Stimulated activated CD4-positive, alpha-beta T cell treated with anti-CD3 and anti-CD28 coated beads, Interleukin-1b, Interleukin-23, amount 100 ng/mL, for 1 hour (primary cell): ENCODE measurements around the gene TMC8.
"Not testable (repeated sequence)": the region's sequence is repeated elsewhere in the genome, so short reads cannot be mapped to it uniquely, and the experiment has no call there.

ENCODE experiments used
- DNase-seq, 2 donors: peaks; one replicate each; pipeline ENCODE4 v3.0.0-alpha.2; 2020; ENCODE audit warnings: low read depth in 2 of 2

The TMC8 gene

DNA sequence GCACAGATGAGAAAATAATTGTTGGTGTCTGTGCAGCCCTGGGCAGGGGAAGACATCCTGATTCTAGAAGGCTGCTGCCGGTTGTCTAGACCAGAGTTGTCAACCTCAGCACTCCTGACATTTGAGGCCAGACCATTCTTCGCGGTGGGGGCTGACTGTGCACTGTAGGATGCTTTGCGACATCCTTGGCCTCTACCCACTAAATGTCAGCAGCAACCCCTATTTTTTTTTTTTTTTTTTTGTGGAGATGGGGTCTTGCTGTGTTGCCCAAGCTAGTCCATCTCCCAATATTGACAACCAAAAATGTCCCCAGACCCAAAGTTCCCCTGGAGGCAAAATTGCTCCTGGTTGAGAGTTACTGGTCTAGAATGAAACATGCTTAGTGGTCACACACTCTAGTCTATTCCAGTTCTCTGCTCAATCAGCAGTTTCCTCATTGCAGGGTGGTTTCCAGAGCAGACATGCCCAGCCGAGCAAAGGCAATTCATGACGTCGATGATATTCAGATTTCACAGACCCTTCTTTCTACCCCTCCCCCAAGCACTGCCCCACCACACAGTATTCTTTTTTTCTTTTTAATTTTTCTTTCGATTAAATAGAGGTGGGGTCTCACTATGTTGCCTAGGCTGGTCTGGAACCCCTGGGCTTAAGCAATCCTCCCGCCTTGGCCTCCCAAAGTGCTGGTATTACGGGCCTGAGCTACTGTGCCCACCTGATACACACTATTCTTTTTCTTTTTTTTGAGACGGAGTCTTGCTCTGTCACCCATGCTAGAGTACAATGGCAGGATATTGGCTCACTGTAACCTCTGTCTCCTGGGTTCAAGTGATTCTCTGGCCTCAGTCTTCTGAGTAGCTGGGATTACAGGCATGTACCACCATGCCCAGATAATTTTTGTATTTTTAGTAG lies 24.6 kb downstream of the TMC8 start:
- DNase-seq: no peak

DNA sequence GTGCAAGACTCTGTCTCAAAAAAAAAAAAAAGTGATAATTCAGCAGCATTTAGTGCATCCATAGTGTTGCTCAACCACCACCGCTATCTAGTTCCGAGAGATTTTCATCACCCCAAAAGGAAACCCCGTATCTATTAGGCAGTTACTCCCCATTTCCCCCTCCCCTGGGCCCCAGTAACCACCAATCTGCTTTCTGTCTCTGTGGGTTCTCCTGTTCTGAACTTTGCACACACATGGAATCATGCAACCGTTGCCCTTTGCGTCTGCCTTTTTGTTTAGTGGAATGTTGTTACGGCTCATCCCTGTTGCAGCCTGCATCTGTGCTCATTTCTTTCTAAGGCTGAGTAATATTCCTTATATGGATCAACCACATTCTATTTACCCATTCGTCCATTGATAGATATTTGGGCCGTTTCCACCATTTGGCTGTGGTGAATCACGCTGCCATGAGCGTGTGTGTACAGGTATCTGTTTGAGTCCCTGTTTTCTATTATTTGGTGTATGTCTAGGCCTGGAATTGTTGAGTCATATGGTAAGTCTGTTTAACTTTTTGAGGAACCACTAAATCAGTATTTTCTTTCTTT lies 29.1 kb downstream of the TMC8 start:
- no peak for DNase-seq

DNA sequence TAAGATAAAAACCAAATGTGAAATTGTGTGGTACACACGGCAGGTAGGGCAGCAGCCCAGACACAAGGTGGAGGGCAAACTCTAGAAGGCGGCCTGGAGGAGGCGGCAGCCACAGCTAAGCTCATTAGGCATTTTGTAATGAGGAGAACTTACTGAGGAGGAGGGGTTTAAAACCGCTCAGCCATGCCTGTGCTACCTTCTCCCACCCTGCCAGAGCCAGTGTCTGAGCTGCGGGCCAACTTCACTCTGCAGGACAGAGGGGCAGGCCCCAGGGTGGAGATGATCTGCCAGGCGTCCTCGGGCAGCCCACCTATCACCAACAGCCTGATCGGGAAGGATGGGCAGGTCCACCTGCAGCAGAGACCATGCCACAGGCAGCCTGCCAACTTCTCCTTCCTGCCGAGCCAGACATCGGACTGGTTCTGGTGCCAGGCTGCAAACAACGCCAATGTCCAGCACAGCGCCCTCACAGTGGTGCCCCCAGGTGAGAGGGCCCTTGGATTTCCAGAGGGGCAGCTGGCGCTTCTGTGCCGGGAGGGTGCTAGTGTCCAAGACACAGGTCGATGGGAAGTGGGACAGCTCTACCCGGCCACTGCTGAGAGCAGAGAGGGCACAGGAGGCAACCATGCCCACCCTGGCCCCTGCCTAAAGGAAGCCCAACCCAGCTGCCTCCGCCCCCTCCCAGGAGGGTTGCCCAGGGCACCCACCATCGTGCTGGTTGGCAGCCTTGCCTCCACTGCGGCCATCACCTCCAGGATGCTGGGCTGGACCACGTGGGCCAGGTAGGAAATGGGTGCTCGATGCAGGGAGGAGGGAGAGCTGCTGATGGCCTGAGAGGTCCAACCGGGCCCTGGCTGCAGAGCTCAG lies 33.5 kb downstream of the TMC8 start:
- no peak for DNase-seq

- no peak for DNase-seq
Observed at GRCh38 chr17:78164748-78165607, 34.4 kb downstream of the TMC8 start.

- DNase-seq: no peak
Observed at GRCh38 chr17:78166416-78166815, 35.8 kb downstream of the TMC8 start.

GRCh38 chr17:78168242-78168902 lies 37.8 kb downstream of the TMC8 start, which contains the start of gene SYNGR2:
Gene SYNGR2 (plus strand): TSS chr17:78168581. CDS start chr17:78168617, 36 bp downstream.
- peak; percentile 70 to 75 for DNase-seq

DNA sequence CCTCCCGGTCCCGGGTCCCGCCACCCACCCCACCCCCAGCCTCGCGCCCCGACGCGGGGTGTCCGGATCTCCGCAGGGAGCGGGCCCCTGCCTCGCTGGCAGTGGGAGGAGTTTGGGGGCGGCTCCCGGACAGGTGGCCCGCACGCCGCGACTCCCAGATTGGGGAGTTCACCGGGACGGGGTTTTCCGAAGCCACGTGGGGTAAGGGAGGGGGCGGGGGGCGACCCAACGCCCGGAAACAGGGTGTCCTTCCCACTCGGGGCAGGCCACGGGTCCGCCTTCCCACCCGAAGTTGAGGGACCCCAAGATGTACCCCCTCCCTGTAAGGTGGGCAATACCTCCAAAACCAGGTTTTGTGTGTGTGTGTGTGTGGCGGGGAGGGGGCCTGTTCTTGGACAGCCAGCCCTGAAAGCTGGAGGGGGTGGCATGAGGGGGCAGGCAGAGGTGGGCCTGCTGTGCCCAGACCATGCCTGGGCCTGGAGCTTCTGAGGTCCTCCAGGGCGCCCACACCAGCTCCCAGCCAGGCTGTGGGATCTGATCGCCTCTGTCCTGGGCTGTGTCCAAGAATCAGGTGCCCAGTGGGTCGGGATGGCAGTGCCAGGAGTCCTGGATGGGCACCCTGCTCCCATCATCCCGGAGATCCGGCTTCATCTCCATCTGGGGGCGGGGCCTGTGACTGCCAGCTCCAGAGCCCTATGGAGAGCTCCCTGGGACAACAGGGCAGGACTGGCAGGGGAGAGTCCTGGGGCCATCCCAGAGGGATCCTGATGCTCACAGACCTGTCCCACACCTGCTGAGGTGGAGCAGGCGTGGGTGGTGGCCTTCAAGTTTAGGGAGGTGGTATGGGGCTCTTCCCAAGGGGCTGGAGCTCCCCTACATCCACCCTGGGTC lies 38.6 kb downstream of the TMC8 start:
- peak; percentile 20 to 43 for DNase-seq

- no peak for DNase-seq
Observed at GRCh38 chr17:78170692-78171590, 40.4 kb downstream of the TMC8 start.

DNA sequence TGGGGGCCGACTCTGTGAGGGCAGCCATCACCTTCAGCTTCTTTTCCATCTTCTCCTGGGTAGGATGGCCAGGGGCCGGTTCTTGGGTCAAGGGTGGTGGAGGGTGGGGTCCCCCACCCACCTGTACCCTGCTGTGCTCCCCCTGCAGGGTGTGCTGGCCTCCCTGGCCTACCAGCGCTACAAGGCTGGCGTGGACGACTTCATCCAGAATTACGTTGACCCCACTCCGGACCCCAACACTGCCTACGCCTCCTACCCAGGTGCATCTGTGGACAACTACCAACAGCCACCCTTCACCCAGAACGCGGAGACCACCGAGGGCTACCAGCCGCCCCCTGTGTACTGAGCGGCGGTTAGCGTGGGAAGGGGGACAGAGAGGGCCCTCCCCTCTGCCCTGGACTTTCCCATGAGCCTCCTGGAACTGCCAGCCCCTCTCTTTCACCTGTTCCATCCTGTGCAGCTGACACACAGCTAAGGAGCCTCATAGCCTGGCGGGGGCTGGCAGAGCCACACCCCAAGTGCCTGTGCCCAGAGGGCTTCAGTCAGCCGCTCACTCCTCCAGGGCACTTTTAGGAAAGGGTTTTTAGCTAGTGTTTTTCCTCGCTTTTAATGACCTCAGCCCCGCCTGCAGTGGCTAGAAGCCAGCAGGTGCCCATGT lies 41.1 kb downstream of the TMC8 start:
- DNase-seq: not testable (repeated sequence)

DNA sequence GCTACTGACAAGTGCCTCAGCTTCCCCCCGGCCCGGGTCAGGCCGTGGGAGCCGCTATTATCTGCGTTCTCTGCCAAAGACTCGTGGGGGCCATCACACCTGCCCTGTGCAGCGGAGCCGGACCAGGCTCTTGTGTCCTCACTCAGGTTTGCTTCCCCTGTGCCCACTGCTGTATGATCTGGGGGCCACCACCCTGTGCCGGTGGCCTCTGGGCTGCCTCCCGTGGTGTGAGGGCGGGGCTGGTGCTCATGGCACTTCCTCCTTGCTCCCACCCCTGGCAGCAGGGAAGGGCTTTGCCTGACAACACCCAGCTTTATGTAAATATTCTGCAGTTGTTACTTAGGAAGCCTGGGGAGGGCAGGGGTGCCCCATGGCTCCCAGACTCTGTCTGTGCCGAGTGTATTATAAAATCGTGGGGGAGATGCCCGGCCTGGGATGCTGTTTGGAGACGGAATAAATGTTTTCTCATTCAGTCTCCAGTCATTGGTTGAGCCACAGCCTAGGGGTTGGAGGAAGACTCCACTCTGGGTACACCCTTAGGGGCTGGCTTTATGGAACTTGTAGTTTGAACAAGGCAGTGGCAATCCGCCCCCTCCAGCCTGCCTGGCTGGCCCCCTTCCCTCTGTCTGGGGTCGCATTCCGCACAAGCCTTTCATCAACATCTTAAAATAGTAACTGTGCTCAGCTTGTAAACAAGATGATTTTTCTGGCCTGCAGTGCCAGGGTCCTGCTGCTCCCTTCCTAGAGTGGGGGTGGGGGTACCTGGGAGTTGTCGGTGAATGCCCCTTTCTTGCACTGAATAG lies 41.9 kb downstream of the TMC8 start:
- DNase-seq: no peak

DNA sequence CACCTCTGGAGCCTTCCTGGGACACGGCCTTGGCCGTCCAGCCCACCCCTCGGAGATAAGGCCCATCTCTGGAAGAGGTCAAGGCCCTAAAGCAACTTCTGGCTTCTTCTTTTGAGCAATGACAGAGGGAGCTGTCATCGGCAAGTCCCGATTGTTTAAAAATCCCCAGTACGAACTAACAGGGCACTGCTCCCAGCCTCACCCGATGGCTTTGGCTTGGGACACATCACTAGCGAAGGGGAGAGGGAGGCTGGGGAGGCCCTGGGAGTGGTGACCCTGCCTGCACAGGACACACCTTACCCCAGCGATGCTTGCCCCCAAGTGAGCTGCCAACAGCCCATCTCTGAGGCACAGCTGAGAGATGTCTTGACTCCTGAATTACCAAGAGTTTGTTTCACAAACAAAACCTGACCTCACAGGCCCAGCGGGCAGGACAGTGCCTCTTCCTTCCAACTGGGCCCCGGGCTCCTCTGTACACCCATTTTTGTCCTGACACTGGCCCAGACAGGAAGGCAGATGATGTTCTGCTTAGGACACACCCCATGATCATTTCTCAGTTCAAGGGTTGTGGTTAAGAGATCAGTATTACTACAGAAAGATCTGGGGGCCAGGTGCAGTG lies 42.6 kb downstream of the TMC8 start:
- no peak for DNase-seq

- no peak for DNase-seq
Observed at GRCh38 chr17:78174346-78174869, 43.8 kb downstream of the TMC8 start.

- no peak for DNase-seq
Observed at GRCh38 chr17:78174870-78175642, 44.5 kb downstream of the TMC8 start.

DNA sequence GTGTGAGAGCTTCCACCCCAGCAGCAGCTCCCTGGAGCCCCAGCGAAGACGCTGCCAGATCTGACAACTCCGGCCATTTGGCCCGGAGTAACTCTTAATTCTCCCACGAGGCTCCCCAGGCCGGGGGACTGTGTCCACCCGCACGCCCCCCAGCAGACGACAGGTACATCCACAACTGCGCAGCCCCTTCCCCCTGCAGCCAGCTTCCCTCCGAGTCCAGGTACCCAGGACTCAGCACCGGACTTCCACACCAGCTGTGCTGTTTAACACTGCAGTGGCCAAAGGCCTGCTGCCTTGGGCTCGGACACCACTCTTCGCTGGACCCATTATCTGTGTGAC lies 45.0 kb downstream of the TMC8 start:
- no peak for DNase-seq

GRCh38 chr17:78176548-78177025 lies 46.0 kb downstream of the TMC8 start:
- DNase-seq: peak; percentile 60 to 72

GRCh38 chr17:78179372-78179771 lies 48.8 kb downstream of the TMC8 start:
- no peak for DNase-seq
